Measurements from ENCODE around the gene SLC37A4.

DNA sequence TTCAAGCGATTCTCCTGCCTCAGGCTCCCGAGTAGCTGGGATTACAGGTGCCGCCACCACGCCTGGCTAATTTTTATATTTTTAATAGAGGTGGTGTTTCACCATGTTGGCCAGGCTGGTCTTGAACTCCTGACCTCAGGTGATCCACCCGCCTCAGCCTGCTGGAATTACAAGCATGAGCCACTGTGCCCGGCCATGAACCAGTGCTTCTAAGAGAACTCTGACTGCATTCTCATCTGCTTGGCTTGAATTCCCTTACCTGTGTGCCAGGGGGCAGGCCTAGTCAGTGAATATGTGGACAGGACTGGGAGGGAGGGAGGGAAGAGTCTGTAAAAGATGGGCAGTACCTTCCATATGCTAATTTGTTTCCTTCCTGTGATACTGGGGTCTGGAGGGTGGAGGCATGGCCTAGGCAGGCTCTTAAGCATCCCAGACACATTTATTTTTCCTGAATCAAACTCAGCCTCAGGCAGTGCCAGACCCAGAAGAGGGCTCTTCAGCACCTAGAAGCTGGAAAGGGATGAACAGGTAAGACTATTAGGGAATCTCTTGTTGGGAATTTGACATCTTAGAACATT, 19.1 kb downstream of the SLC37A4 start:
- TF ChIP-seq, protein P1, sequence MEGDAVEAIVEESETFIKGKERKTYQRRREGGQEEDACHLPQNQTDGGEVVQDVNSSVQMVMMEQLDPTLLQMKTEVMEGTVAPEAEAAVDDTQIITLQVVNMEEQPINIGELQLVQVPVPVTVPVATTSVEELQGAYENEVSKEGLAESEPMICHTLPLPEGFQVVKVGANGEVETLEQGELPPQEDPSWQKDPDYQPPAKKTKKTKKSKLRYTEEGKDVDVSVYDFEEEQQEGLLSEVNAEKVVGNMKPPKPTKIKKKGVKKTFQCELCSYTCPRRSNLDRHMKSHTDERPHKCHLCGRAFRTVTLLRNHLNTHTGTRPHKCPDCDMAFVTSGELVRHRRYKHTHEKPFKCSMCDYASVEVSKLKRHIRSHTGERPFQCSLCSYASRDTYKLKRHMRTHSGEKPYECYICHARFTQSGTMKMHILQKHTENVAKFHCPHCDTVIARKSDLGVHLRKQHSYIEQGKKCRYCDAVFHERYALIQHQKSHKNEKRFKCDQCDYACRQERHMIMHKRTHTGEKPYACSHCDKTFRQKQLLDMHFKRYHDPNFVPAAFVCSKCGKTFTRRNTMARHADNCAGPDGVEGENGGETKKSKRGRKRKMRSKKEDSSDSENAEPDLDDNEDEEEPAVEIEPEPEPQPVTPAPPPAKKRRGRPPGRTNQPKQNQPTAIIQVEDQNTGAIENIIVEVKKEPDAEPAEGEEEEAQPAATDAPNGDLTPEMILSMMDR (conservative IDR thresholded peaks at IDR 0.05 in 1 of 2, IDR thresholded peaks at IDR 0.05 in 1 of 2; ENCODE audit: extremely low read depth in 1 of 2, insufficient read depth in 1 of 2, low read depth in 1 of 2, low read length in 2 of 2) = no peak
- TF ChIP-seq EZH2 (IDR thresholded peaks at IDR 0.05; ENCODE audit: borderline replicate concordance, low read length) = no peak

All from mammary epithelial cell (primary cell).